Muscle of back (tissue), 11 donors: ENCODE measurements around the gene PROX1. TPM values are rescaled to one million over a fixed set of nuclear protein-coding genes. Genes with fewer than 3 reads are reported as not detected.
A peak's percentile ranks its signal among the peaks of the same experiment; 100 is the strongest.

ENCODE experiments used
- DNase-seq, 3 donors: peaks; one replicate each; pipeline versions ENCODE4 v3.0.0 to v3.0.0-alpha.2; 2013
- polyA plus RNA-seq, 10 donors: library from polyadenylated mRNA; unstranded; fragments of 120-200 nt; gene quantifications; one replicate each; pipeline ENCODE4 v1.2.1, GENCODE V29; 2013; ENCODE audit not compliant: insufficient read length in 10 of 10

PROX1 gene
- polyA plus RNA-seq, 10 donors: 9.4 to 14.4 (median 11.3) TPM

GRCh38 chr1:214018386-214019268 lies 30.9 kb downstream of the PROX1 start:
- DNase-seq: no peak

- DNase-seq: peak in 1 of 3 donors; percentile 34
These were observed 31.7 kb downstream of the PROX1 start for GRCh38 chr1:214019499-214019898.

- no peak for DNase-seq
These were observed 33.5 kb downstream of the PROX1 start for GRCh38 chr1:214021321-214021720.

DNA sequence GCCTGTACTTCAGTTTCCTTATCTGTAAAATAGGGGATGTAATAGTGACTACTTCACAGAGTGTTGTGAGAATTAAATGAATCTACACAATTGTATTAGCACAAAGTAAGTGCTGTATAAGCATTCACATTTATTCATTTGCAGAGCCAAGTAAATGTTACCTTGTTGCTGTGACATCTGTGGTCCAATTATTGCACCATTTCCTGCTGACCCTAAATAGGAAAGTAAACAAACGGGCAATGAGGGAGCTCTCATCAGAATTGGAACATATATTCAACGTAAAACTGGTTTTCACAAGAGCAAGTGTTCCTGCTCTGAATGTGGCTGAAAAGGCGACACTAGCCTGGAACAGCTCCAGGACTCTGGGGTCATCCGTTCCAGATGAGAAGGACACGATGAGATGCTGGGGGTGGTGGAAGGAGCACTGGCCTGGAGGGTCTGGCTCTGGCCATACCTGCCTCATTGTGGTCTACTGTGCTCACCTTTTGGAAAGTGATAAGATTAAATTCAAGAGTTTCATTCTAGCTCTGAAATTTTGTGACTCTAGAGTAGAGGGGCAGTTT lies 34.5 kb downstream of the PROX1 start:
- DNase-seq: no peak

DNA sequence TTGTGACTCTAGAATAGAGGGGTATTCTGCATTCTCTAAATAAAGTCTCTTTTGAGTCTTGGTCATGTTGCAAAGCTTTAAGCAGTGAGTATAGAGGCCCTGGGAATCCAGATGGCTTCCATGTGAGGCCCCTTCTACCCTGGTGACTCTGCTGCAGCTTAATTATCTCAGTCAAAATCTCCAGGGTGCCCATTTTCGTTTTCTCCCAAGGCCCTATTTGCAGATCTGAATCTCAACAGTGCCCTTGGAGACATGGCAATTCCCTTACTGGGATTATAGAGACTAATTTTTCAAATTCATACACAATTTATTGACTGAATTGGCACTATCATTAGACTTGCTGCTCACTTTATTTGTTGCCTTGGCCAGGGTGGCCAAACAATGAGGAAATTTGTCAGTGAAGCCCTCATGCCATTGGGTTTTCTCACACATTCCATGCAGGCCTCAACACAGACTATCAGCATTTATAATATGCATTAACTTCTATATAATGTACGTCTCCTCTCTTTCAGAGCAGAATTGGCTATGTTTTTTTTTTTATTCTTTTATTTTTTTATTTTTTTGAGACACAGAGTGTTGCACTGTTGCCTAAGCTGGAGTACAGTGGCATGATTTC lies 35.1 kb downstream of the PROX1 start:
- no peak for DNase-seq

- no peak for DNase-seq
These were observed 39.2 kb downstream of the PROX1 start for GRCh38 chr1:214026985-214027384.

GRCh38 chr1:214027498-214027897 lies 39.7 kb downstream of the PROX1 start:
- DNase-seq: no peak

GRCh38 chr1:214028095-214028494 lies 40.3 kb downstream of the PROX1 start:
- no peak for DNase-seq

GRCh38 chr1:214028649-214029406 lies 41.1 kb downstream of the PROX1 start:
- DNase-seq: no peak

- DNase-seq: peak; percentile 27 to 63 (median 46)
These were observed 42.0 kb downstream of the PROX1 start for GRCh38 chr1:214029796-214030195.

- no peak for DNase-seq
These were observed 43.5 kb downstream of the PROX1 start for GRCh38 chr1:214031267-214031650.

GRCh38 chr1:214037468-214037867 lies 49.7 kb downstream of the PROX1 start:
- no peak for DNase-seq

DNA sequence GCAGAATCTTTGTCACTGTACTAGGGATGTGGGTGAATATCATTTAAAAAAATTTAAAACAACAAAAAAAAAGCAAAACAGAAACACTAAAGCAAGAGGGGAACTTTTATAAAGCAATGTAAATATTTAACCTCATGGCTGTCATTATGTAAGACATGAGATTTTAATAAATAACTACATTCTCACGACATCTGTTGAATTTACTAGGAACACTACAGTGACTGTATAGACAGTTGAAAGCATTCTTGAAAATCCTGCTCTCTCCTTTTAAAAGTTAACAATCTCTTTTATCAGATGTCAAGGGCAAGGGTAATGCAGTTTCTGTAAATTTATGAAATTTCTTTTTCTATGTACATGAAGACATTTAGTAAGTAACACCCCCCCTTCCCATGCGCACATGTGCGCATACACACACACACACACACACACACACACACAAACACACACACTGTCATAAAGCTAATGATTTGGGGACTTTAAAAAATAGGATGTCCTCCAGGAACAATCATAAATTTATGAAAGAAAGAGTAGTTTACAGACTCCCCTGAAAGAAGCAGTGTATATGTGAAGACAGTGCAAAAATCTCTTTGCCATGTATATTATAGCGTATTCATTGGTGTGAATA lies 51.7 kb downstream of the PROX1 start:
- no peak for DNase-seq

GRCh38 chr1:214043167-214043566 lies 55.4 kb downstream of the PROX1 start:
- DNase-seq: no peak

DNA sequence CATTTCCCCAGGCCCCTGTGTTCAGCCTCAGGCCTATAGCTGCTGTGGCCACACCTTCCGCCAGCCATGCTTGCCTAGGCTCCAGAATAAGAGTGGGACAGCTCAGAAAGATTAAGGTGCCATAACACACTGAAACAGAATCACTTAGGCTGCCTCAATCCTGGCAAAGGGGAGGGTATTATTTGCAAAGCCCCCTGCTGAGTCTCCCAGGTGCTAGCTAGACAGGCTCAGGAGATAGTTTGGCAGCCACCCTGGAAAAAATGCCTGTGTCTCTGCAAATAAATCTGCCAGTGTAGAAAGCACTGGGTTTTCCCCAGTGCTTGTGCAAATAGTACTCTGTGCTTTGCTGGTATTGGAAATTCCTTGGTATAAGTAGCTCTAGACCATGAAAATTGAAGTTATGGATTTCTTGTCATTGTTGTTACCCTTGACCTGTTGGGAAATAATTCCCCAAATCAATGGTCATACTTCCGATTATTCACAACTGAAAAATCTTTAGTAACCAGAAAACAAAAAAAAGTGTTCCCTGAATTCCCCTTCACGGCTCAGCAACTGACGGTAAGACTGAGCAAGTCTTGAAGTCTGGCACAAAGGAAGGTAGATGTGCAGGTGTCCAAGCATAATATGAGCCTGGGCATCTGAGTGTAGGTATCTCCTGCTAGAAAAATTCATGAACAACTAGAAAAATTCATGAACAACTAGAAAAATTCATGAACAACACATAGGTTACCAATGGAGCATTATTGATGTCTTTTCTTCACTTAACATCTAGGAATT lies 56.9 kb downstream of the PROX1 start:
- DNase-seq: no peak

- no peak for DNase-seq
These were observed 63.0 kb downstream of the PROX1 start for GRCh38 chr1:214050513-214051401.

DNA sequence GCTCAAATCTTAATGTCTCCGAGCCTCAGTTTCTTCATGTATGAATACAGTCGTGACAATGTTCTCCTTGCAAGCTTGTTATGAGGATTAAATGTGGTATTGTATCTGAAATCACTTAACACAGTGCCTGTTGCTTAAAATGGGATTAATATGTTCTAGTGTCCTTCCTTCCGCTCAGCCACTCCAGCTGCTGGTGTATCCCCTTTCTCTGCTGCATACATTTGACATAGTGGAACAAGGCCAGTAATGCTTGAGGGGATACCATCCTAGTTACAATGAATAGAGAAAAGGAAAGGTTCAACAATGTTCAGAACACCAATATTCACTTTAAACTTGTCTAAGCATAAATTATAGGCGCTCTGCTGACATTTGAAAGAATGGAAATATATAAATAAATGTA lies 64.0 kb downstream of the PROX1 start:
- DNase-seq: no peak

DNA sequence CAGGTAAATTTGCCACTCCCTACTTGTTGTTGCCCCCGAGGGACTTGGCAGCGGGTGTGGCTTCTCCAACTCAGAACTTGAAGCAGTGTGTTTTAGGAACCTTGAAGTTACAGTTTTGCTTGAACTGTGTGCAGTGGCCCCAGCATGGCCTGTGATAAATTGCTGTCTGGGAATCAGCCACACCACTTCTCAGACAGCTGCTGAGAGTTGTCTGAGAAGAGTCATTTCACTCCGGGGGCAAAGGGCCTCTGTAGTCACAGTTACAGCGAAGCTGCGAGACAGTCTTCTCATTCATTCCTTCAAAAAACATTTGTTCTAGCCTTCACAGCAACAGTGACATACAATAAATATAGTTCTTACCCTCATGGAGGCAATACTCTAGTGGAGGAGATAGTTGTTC lies 70.3 kb downstream of the PROX1 start:
- no peak for DNase-seq

DNA sequence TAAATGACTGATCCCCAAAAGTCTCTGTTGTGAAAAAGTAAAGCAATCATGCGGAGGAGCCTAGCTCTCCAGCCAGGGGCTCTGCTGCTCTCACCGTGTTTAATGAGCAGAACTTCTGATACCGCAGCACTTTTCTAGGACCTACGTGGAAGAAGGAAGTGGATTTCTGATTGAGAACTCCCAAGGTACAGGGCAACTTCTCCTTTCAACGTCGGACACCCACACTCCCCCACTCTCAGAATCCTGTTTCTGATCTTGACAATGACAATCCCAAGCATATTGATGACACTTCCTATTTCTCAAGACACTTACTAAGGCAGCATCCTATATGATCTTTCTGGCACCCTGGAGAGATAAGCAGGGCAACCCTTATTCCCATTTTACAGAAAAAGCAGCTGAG lies 78.4 kb downstream of the PROX1 start:
- DNase-seq: no peak

DNA sequence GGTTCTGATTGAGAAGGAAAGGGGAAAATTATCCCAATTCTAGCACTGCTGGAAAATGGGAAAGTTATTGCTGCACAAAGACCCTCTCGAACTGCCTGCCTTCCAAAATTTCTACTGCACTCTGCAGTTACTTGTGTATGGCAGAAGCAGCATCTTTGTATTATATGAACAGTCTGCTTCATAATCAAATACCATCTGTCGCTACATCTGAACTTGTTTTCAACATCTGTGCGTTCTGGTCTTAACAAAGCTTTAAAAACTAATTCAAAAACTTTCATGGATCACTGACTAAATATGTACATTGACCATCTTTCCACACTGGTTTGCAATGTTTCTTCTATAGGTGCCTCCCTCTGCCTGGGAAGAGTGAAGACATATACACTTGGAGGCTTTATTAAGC lies 79.2 kb downstream of the PROX1 start:
- no peak for DNase-seq
